HepG2 (cell line): Measurements from ENCODE around the gene APRT. TPM values are rescaled to one million over a fixed set of nuclear protein-coding genes. Genes with fewer than 3 reads are reported as not detected.

ENCODE experiments used
- CHCHD3 ChIP-seq: sonication (generic); formaldehyde crosslinking; IDR thresholded peaks from 2 replicates; pipeline ENCODE4 v1.8.0; 2022; ENCODE audit warnings: mild to moderate bottlenecking, missing genetic modification reagents, moderate library complexity
- JDP2 ChIP-seq: sonication (generic); formaldehyde crosslinking; IDR thresholded peaks from 2 replicates; pipeline ENCODE4 v1.8.1; 2022; ENCODE audit warnings: missing genetic modification reagents, borderline replicate concordance
- KLF16 ChIP-seq, 2 experiments: sonication (generic) in 1 of 2; formaldehyde crosslinking in 1 of 2; IDR thresholded peaks; 2 replicates each; pipeline versions ENCODE4 v1.6.1 to v1.8.0; 2016 to 2023; ENCODE audit warnings: missing genetic modification reagents in 2 of 2, missing compliant biosample characterization in 1 of 2
- MAFF ChIP-seq: IDR thresholded peaks from 2 replicates; pipeline ENCODE4 v1.6.1; 2011; ENCODE audit warnings: low read depth, low read length, improper control_type of control experiment
- MTERF4 ChIP-seq: sonication (generic); formaldehyde crosslinking; IDR thresholded peaks from 2 replicates; pipeline ENCODE4 v1.8.0; 2023; ENCODE audit warnings: mild to moderate bottlenecking, missing genetic modification reagents
- MXD1 ChIP-seq: sonication (generic); formaldehyde crosslinking; IDR thresholded peaks from 2 replicates; pipeline ENCODE4 v1.4.0; 2020; ENCODE audit warnings: mild to moderate bottlenecking, missing genetic modification reagents
- NFAT5 ChIP-seq: sonication (generic); formaldehyde crosslinking; IDR thresholded peaks from 2 replicates; pipeline ENCODE4 v1.4.0; 2020; ENCODE audit warnings: missing genetic modification reagents
- PAF1 ChIP-seq: IDR thresholded peaks from 2 replicates; pipeline ENCODE4 v1.6.1; 2016; ENCODE audit warnings: missing genetic modification reagents, missing compliant biosample characterization
- POLR2G ChIP-seq: fragments of 200-400 bp; formaldehyde crosslinking; IDR thresholded peaks from 2 replicates; pipeline ENCODE4 v1.6.1; 2018; ENCODE audit warnings: mild to moderate bottlenecking, low read depth, low read length, moderate library complexity
- TCF12 ChIP-seq, 2 experiments: fragments of 450-650 bp in 1 of 2; sonication (generic) in 1 of 2; formaldehyde crosslinking in 1 of 2; IDR thresholded peaks; 2 replicates each; pipeline versions ENCODE4 v1.6.1 to v1.8.0; 2017 to 2022; ENCODE audit warnings: antibody characterized with exemption in 1 of 2, mild to moderate bottlenecking in 1 of 2, missing genetic modification reagents in 1 of 2, moderate library complexity in 1 of 2
- ZFP41 ChIP-seq: sonication (generic); formaldehyde crosslinking; IDR thresholded peaks from 2 replicates; pipeline ENCODE4 v1.4.0; 2020; ENCODE audit warnings: mild to moderate bottlenecking, missing genetic modification reagents, borderline replicate concordance
- ZMYM2 ChIP-seq: sonication (generic); formaldehyde crosslinking; IDR thresholded peaks from 2 replicates; pipeline ENCODE4 v1.8.0; 2022; ENCODE audit warnings: mild to moderate bottlenecking, missing genetic modification reagents
- ZNF503 ChIP-seq: sonication (generic); formaldehyde crosslinking; IDR thresholded peaks from 2 replicates; pipeline ENCODE4 v1.4.0; 2020; ENCODE audit warnings: missing genetic modification reagents
- ZNF547 ChIP-seq: sonication (generic); formaldehyde crosslinking; IDR thresholded peaks from 2 replicates; pipeline ENCODE4 v1.5.1; 2020; ENCODE audit warnings: mild to moderate bottlenecking, missing genetic modification reagents
- ZNF644 ChIP-seq: IDR thresholded peaks from 2 replicates; pipeline ENCODE4 v1.6.1; 2016; ENCODE audit warnings: low read depth
- polyA plus RNA-seq, 8 experiments: library from polyadenylated mRNA; depleted of rRNA in 3 of 8; stranded (reverse) in 7 of 8; unstranded in 1 of 8; fragments of >200 nt; fragmentation: Illumina TruSeq in 4 of 8; extraction: Trizol in 4 of 8; gene quantifications; 2 replicates each; pipeline versions ENCODE4 v1.2.1 to v1.2.3, GENCODE V29; 2011 to 2016; ENCODE audit warnings: low read depth in 4 of 8, missing spikeins in 1 of 8, mixed read lengths in 1 of 8; ENCODE audit not compliant: insufficient read depth in 1 of 8
- total RNA-seq, 5 experiments: library from RNA; depleted of rRNA; stranded (reverse); fragments of >200 nt; fragmentation: Illumina TruSeq; extraction: Trizol; gene quantifications; 2 replicates each; pipeline ENCODE4 v1.2.3, GENCODE V29; 2016; ENCODE audit warnings: low read depth in 1 of 5
- TF ChIP-seq, protein P1 (sequence below): sonication (generic); formaldehyde crosslinking; IDR thresholded peaks from 2 replicates; pipeline ENCODE4 v1.5.0; 2020; ENCODE audit warnings: mild to moderate bottlenecking, missing genetic modification reagents
- TF ChIP-seq, protein P2 (sequence below): sonication (generic); formaldehyde crosslinking; IDR thresholded peaks from 2 replicates; pipeline ENCODE4 v1.8.0; 2022; ENCODE audit warnings: missing genetic modification reagents, low read depth, mild to moderate bottlenecking, borderline replicate concordance

APRT gene
- total and polyA plus RNA-seq, 2 of the 13 experiments (the other 11 are each of a cell fraction or from before 2014, with no cell fraction given): 155 to 242 TPM

- TF ChIP-seq KLF16 (CRISPR knock-in tag; IDR thresholded peaks at IDR 0.05): no peak
- no peak for TF ChIP-seq TCF12 (IDR thresholded peaks at IDR 0.05)
- no peak for TF ChIP-seq TCF12 (CRISPR knock-in tag; IDR thresholded peaks at IDR 0.05)
- TF ChIP-seq ZNF503 (CRISPR knock-in tag): no peak
- TF ChIP-seq ZNF644: no peak
- TF ChIP-seq PAF1 (CRISPR knock-in tag): no peak
- TF ChIP-seq, protein P1, sequence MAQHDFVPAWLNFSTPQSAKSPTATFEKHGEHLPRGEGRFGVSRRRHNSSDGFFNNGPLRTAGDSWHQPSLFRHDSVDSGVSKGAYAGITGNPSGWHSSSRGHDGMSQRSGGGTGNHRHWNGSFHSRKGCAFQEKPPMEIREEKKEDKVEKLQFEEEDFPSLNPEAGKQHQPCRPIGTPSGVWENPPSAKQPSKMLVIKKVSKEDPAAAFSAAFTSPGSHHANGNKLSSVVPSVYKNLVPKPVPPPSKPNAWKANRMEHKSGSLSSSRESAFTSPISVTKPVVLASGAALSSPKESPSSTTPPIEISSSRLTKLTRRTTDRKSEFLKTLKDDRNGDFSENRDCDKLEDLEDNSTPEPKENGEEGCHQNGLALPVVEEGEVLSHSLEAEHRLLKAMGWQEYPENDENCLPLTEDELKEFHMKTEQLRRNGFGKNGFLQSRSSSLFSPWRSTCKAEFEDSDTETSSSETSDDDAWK (CRISPR knock-in tag): no peak
- no peak for TF ChIP-seq NFAT5
- TF ChIP-seq CHCHD3 (CRISPR knock-in tag): no peak
- TF ChIP-seq ZMYM2 (CRISPR knock-in tag): peak; percentile 48; the same call in 1 of the 2 replicates
- no peak for TF ChIP-seq JDP2 (CRISPR knock-in tag)
- TF ChIP-seq MTERF4 (CRISPR knock-in tag): no peak
- TF ChIP-seq ZFP41: no peak
- TF ChIP-seq MAFF: no peak
- TF ChIP-seq MXD1 (CRISPR knock-in tag): no peak
- TF ChIP-seq, protein P2, sequence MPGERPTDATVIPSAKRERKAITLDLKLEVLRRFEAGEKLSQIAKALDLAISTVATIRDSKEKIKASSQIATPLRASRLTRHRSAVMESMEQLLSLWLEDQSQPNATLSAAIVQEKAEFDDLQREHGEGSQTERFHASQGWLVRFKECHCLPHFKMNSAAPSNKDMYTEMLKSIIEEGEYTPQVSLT (CRISPR knock-in tag): no peak
- no peak for TF ChIP-seq ZNF547 (CRISPR knock-in tag)
- TF ChIP-seq POLR2G: no peak
Observed at GRCh38 chr16:88787579-88788314, 24.0 kb downstream of the APRT start (continued).
